H1 (cell line): Measurements from ENCODE around the gene BASP1. TPM values are rescaled to one million over a fixed set of nuclear protein-coding genes. Genes with fewer than 3 reads are reported as not detected.

Experiments used
- CTCF ChIA-PET: fragments of 300-600 bp; sonication (Branson Sonifier 250); formaldehyde crosslinking; loops from one replicate; lab custom pipeline; 2021; ENCODE audit not compliant: partially characterized antibody; lab: Charles Lee
- POLR2A ChIA-PET: fragments of 300-600 bp; sonication (Branson Sonifier 250); formaldehyde crosslinking; loops from one replicate; lab custom pipeline; 2021; ENCODE audit warnings: inconsistent platforms; ENCODE audit not compliant: partially characterized antibody; lab: Charles Lee
- DNase-seq, 2 experiments: peaks; one replicate each; pipeline versions ENCODE4 v3.0.0 to v3.0.0-alpha.2; 2010 to 2022; ENCODE audit warnings: low spot score in 2 of 2, low read depth in 1 of 2, mixed read lengths in 1 of 2
- FAIRE-seq: peaks from 2 replicates; lab custom pipeline; 2011; peaks lifted over from hg19 to GRCh38; lab: Jason Lieb, UNC
- H2AFZ ChIP-seq: 2 replicates; pipeline ENCODE4 v1.8.1; 2012; ENCODE audit warnings: low read length, inconsistent platforms
- H2AK5ac ChIP-seq: 2 replicates; pipeline ENCODE4 v1.6.1; 2013; ENCODE audit warnings: low read depth, low read length
- H2BK120ac ChIP-seq: replicated peaks from 2 replicates; pipeline ENCODE3; 2013; ENCODE audit warnings: low read depth, low read length, inconsistent platforms
- H2BK12ac ChIP-seq: 2 replicates; pipeline ENCODE4 v1.6.1; 2013; ENCODE audit warnings: low read depth, low read length
- H2BK15ac ChIP-seq: 2 replicates; pipeline ENCODE4 v1.6.1; 2013; ENCODE audit warnings: low read length
- H2BK20ac ChIP-seq: 2 replicates; pipeline ENCODE4 v1.6.1; 2013; ENCODE audit warnings: low read length
- H2BK5ac ChIP-seq: 2 replicates; pipeline ENCODE4 v1.6.1; 2013; ENCODE audit warnings: low read depth, low read length
- H3K14ac ChIP-seq: 2 replicates; pipeline ENCODE4 v1.6.1; 2013; ENCODE audit warnings: inconsistent platforms; ENCODE audit not compliant: insufficient read length
- H3K18ac ChIP-seq: 2 replicates; pipeline ENCODE4 v1.6.1; 2013; ENCODE audit warnings: low read length; ENCODE audit errors: extremely low read depth
- H3K23ac ChIP-seq: 2 replicates; pipeline ENCODE4 v1.6.1; 2013; ENCODE audit warnings: inconsistent platforms; ENCODE audit not compliant: insufficient read length
- H3K23me2 ChIP-seq: 2 replicates; pipeline ENCODE4 v1.6.1; 2013; ENCODE audit warnings: low read depth, low read length
- H3K27ac ChIP-seq: 2 replicates; pipeline ENCODE4 v1.6.1; 2011; ENCODE audit warnings: low read depth, low read length, inconsistent platforms
- H3K27me3 ChIP-seq, 4 experiments: replicated peaks in 1 of 4; 1 replicate in 1 of 4; 2 replicates in 3 of 4; pipeline versions ENCODE4 v1.6.1 to v1.8.1; 2011 to 2013; ENCODE audit warnings: low read length in 3 of 4, mild to moderate bottlenecking in 3 of 4, inconsistent platforms in 2 of 4, mixed read lengths in 2 of 4, moderate library complexity in 1 of 4; ENCODE audit not compliant: control insufficient read depth in 3 of 4, insufficient read depth in 3 of 4; ENCODE audit errors: extremely low read depth in 1 of 4
- H3K36me3 ChIP-seq, 4 experiments: 2 replicates each; pipeline versions ENCODE4 v1.6.1 to v1.8.1; 2011 to 2013; ENCODE audit warnings: mild to moderate bottlenecking in 4 of 4, low read length in 3 of 4, moderate library complexity in 2 of 4, control low read depth in 1 of 4, inconsistent platforms in 1 of 4; ENCODE audit not compliant: insufficient read depth in 4 of 4, control insufficient read depth in 2 of 4
- H3K4ac ChIP-seq: replicated peaks from 2 replicates; pipeline ENCODE3; 2013; ENCODE audit warnings: low read length, low read depth, mixed read lengths, inconsistent platforms; ENCODE audit not compliant: insufficient read length
- H3K4me1 ChIP-seq, 4 experiments: replicated peaks in 1 of 4; 1 replicate in 1 of 4; 2 replicates in 3 of 4; pipeline versions ENCODE4 v1.6.1 to v1.8.1; 2011 to 2013; ENCODE audit warnings: low read length in 3 of 4, inconsistent platforms in 2 of 4, mixed read lengths in 1 of 4; ENCODE audit not compliant: insufficient read depth in 4 of 4, control insufficient read depth in 3 of 4
- H3K4me2 ChIP-seq, 2 experiments: 2 replicates each; pipeline versions ENCODE4 v1.6.1 to v1.8.1; 2011 to 2013; ENCODE audit warnings: low read depth in 2 of 2, low read length in 2 of 2, control low read depth in 1 of 2, inconsistent platforms in 1 of 2, mild to moderate bottlenecking in 1 of 2; ENCODE audit not compliant: insufficient read depth in 1 of 2
- H3K4me3 ChIP-seq, 4 experiments: fragments of 200-600, 300-600 bp in 1 of 4; sonication (generic), shearing (Covaris generic), sonication (Bioruptor Twin) in 1 of 4; 2 replicates each; pipeline versions ENCODE4 v1.5.1 to v1.8.1; 2011 to 2016; ENCODE audit warnings: low read length in 4 of 4, low read depth in 3 of 4, control low read depth in 2 of 4, inconsistent platforms in 2 of 4, mild to moderate bottlenecking in 2 of 4, mixed read lengths in 1 of 4, moderate library complexity in 1 of 4; ENCODE audit not compliant: insufficient read depth in 2 of 4; ENCODE audit errors: extremely low read depth in 1 of 4
- H3K56ac ChIP-seq: replicated peaks from 2 replicates; pipeline ENCODE3; 2013; ENCODE audit warnings: low read depth, mild to moderate bottlenecking, mixed read lengths, low read length, inconsistent platforms; ENCODE audit not compliant: insufficient read length
- H3K79me1 ChIP-seq: 2 replicates; pipeline ENCODE4 v1.6.1; 2013; ENCODE audit warnings: low read depth, low read length, control low read depth
- H3K79me2 ChIP-seq, 2 experiments: 2 replicates each; pipeline versions ENCODE4 v1.6.1 to v1.8.1; 2012 to 2013; ENCODE audit warnings: low read length in 2 of 2, mild to moderate bottlenecking in 2 of 2, inconsistent platforms in 1 of 2; ENCODE audit not compliant: insufficient read depth in 2 of 2, control insufficient read depth in 1 of 2
- H3K9ac ChIP-seq, 4 experiments: replicated peaks in 1 of 4; 1 replicate in 1 of 4; 2 replicates in 3 of 4; pipeline versions ENCODE4 v1.6.1 to v1.8.1; 2011 to 2013; ENCODE audit warnings: low read depth in 3 of 4, low read length in 3 of 4, control low read depth in 2 of 4, mild to moderate bottlenecking in 2 of 4, moderate library complexity in 2 of 4, inconsistent platforms in 1 of 4; ENCODE audit errors: extremely low read depth in 1 of 4
- H3K9me3 ChIP-seq, 2 experiments: 2 replicates each; pipeline versions ENCODE4 v1.6.1 to v1.8.1; 2012 to 2013; ENCODE audit warnings: mild to moderate bottlenecking in 2 of 2, moderate library complexity in 2 of 2, control low read depth in 1 of 2, inconsistent platforms in 1 of 2, low read depth in 1 of 2, low read length in 1 of 2, mixed read lengths in 1 of 2; ENCODE audit not compliant: insufficient read depth in 2 of 2
- H4K20me1 ChIP-seq, 2 experiments: replicated peaks in 1 of 2; 2 replicates each; pipeline versions ENCODE3 to v1.8.1; 2011 to 2013; ENCODE audit warnings: inconsistent platforms in 2 of 2, low read length in 2 of 2, mild to moderate bottlenecking in 1 of 2; ENCODE audit not compliant: insufficient read depth in 2 of 2, control insufficient read depth in 1 of 2
- H4K5ac ChIP-seq: 2 replicates; pipeline ENCODE4 v1.6.1; 2013; ENCODE audit warnings: low read length, low read depth, mixed read lengths, inconsistent platforms; ENCODE audit not compliant: insufficient read length
- H4K8ac ChIP-seq: 2 replicates; pipeline ENCODE4 v1.8.0; 2013; ENCODE audit warnings: mild to moderate bottlenecking, moderate library complexity, low read length, inconsistent platforms; ENCODE audit not compliant: insufficient read depth; ENCODE audit errors: extremely low read depth
- H4K91ac ChIP-seq: replicated peaks from 2 replicates; pipeline ENCODE3; 2013; ENCODE audit warnings: low read length, mixed read lengths, inconsistent platforms; ENCODE audit not compliant: insufficient read length
- BRCA1 ChIP-seq: IDR thresholded peaks from 2 replicates; pipeline ENCODE4 v1.6.1; 2012; ENCODE audit warnings: low read depth, low read length, improper control_type of control experiment
- CBX5 ChIP-seq: fragments of 300-800, 300-1000 bp; sonication (generic); IDR thresholded peaks from 2 replicates; pipeline ENCODE4 v1.7.1; 2016; ENCODE audit warnings: antibody characterized with exemption, low read length, low read depth
- FOSL1 ChIP-seq: IDR thresholded peaks from 2 replicates; pipeline ENCODE4 v1.6.1; 2011; ENCODE audit warnings: mild to moderate bottlenecking, low read depth, low read length, moderate library complexity; ENCODE audit not compliant: insufficient read depth
- HDAC6 ChIP-seq: IDR thresholded peaks from one replicate; pipeline ENCODE4 v1.7.1; 2012; ENCODE audit warnings: low read depth, mild to moderate bottlenecking, inconsistent platforms, low read length, moderate library complexity
- MAFK ChIP-seq: IDR thresholded peaks from 2 replicates; pipeline ENCODE4 v1.6.1; 2012; ENCODE audit warnings: low read depth, mild to moderate bottlenecking, improper control_type of control experiment, low read length
- SIN3A ChIP-seq, 2 experiments: IDR thresholded peaks in 1 of 2; conservative IDR thresholded peaks in 1 of 2; 2 replicates each; pipeline ENCODE4 v1.6.1; 2011 to 2012; ENCODE audit warnings: low read length in 2 of 2, improper control_type of control experiment in 1 of 2, low read depth in 1 of 2, mild to moderate bottlenecking in 1 of 2
- SP4 ChIP-seq: IDR thresholded peaks from 2 replicates; pipeline ENCODE4 v1.6.1; 2012; ENCODE audit warnings: low read length, inconsistent platforms
- SUZ12 ChIP-seq: fragments of 200-600 bp; sonication (generic); IDR thresholded peaks from 2 replicates; pipeline ENCODE4 v1.6.1; 2012; ENCODE audit warnings: mild to moderate bottlenecking, inconsistent platforms, low read length, moderate library complexity, mixed read lengths
- WGBS, 2 experiments: shearing (Covaris generic) in 1 of 2; methylation state at CpG; one replicate each; pipeline versions ENCODE4 v1.1.6 to v1.1.7; 2013 to 2015; ENCODE audit warnings: low lambda C conversion rate in 2 of 2, mixed read lengths in 2 of 2, inconsistent platforms in 1 of 2, low coverage in 1 of 2, missing lambda C conversion rate in 1 of 2; ENCODE audit not compliant: insufficient replicate concordance in 2 of 2, insufficient coverage in 1 of 2, insufficient read length in 1 of 2; ENCODE audit errors: extremely low coverage in 1 of 2, missing lambda C conversion rate in 1 of 2; 5-methylcytosine and 5-hydroxymethylcytosine counted together
- polyA plus RNA-seq, 7 experiments: library from polyadenylated mRNA; depleted of rRNA in 3 of 7; stranded (reverse) in 5 of 7; unstranded in 2 of 7; fragments of >200 nt in 5 of 7; fragments of 200-250 nt in 2 of 7; gene quantifications; 1 replicate in 5 of 7; 2 replicates in 1 of 7; 4 replicates in 1 of 7; pipeline versions ENCODE4 v1.2.1 to v1.2.3, GENCODE V29; 2011 to 2013; ENCODE audit warnings: missing spikeins in 2 of 7, mixed read lengths in 2 of 7
- total RNA-seq: library from RNA; stranded (reverse); fragmentation: NEBNext Ultra II Directional; extraction: Animal tissue kit (Norgen Biotek cat#: 25700); gene quantifications from 2 replicates; pipeline ENCODE4 v1.2.1, GENCODE V29; 2021
- TF ChIP-seq, protein P1 (sequence below), 3 experiments: IDR thresholded peaks; 1 replicate in 2 of 3; 2 replicates in 1 of 3; pipeline versions ENCODE4 v1.5.1 to v1.6.1; 2011; ENCODE audit warnings: low read length in 3 of 3, mild to moderate bottlenecking in 3 of 3, inconsistent platforms in 2 of 3, low read depth in 1 of 3, moderate library complexity in 1 of 3; ENCODE audit not compliant: insufficient read depth in 1 of 3; ENCODE audit errors: control extremely low read depth in 1 of 3
- TF ChIP-seq, protein P2 (sequence below): IDR thresholded peaks from 2 replicates; pipeline ENCODE4 v1.6.1; 2012; ENCODE audit warnings: inconsistent platforms

BASP1 gene
- total and polyA plus RNA-seq, 2 of the 8 experiments (the other 6 are each of a cell fraction or from before 2014, with no cell fraction given): 95.2 to 104 TPM

DNA sequence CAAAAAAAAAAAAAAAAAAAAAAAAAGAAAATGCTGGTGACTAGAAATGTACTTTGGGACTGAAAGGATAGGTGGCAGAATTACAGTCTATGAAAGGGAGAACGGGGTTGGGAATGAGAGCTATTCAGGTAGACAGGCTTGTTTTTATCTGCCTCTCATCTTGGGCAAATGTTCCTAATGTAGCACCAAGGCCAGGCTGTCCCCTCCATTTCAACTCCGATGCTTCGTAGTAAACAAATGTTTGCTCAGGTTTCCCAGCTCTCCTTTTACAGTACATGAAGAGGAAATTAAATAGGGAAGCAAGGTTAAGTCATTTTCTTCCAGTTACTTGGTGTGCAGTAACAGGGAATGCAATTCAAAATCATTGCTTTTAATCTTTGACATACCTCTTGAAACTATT is 4.4 kb upstream of the BASP1 start:
- Histone ChIP-seq H3K79me1 (no peaks in the 10 kb centered on the region), H3K23me2 (peaks cover 5% of the 10 kb centered on the region; the same call in 1 of the 2 replicates), H4K5ac (no peak overlapping the region), H2AK5ac (no peak overlapping the region), H4K8ac (no peak overlapping the region), H3K4me2 (no peak overlapping the region), H3K27ac (no peak overlapping the region), H2BK20ac (0 out of 2 replicates have a peak overlapping the region, but pooled peaks have one; percentile 0), H4K91ac (no peak overlapping the region), H3K4ac (no peak overlapping the region), H3K9me3 (no peaks in the 10 kb centered on the region), H3K4me3 (no peak overlapping the region; a peak in 1 of 8 replicates), H3K23ac (no peak overlapping the region), H3K79me2 (no peaks in the 10 kb centered on the region), H2BK15ac (no peak overlapping the region), H2BK5ac (no peak overlapping the region), H3K36me3 (peaks cover 0 to 3% (median 0%) of the 10 kb centered on the region in 4 experiments; a peak in 1 of 8 replicates), H2AFZ (no peak overlapping the region), H3K9ac (no peak overlapping the region), H3K4me1 (peaks cover 0 to 10% (median 8%) of the 10 kb centered on the region in 4 experiments; a peak in 4 of 7 replicates), H3K27me3 (no peaks in the 10 kb centered on the region), H4K20me1 (no peaks in the 10 kb centered on the region), H3K18ac (no peak overlapping the region), H2BK120ac (no peak overlapping the region), H2BK12ac (no peak overlapping the region), H3K14ac (no peak overlapping the region), H3K56ac (no peak overlapping the region)
- ChIA-PET POLR2A (interaction anchor here (0.7 to 1.4 kb wide), 2 partner anchors 20 to 23 kb away, joined by 3 to 4 read pairs; no protein-coding TSS in a partner anchor), CTCF (interaction anchor here (1.6 to 4.8 kb wide), 3 partner anchors 10 to 1092 kb away, joined by 4 to 30 read pairs (median 12); no protein-coding TSS in a partner anchor)
- FAIRE-seq: peak; percentile 19
- DNase-seq: no peak
- WGBS, 2 experiments: 67% methylated on average over 3 of the region's 3 CpGs; no CpG with 5 or more reads in 1 of the 2 experiments
- TF ChIP-seq SUZ12 (no peak), FOSL1 (no peak), CBX5 (no peak), HDAC6 (no peak), SIN3A (conservative IDR thresholded peaks at IDR 0.05 in 1 of 2, IDR thresholded peaks at IDR 0.05 in 1 of 2; ENCODE audit: low read depth in 1 of 2, low read length in 2 of 2) (no peak), BRCA1 (no peak), SP4 (no peak), MAFK (no peak)
- TF ChIP-seq, protein P1, sequence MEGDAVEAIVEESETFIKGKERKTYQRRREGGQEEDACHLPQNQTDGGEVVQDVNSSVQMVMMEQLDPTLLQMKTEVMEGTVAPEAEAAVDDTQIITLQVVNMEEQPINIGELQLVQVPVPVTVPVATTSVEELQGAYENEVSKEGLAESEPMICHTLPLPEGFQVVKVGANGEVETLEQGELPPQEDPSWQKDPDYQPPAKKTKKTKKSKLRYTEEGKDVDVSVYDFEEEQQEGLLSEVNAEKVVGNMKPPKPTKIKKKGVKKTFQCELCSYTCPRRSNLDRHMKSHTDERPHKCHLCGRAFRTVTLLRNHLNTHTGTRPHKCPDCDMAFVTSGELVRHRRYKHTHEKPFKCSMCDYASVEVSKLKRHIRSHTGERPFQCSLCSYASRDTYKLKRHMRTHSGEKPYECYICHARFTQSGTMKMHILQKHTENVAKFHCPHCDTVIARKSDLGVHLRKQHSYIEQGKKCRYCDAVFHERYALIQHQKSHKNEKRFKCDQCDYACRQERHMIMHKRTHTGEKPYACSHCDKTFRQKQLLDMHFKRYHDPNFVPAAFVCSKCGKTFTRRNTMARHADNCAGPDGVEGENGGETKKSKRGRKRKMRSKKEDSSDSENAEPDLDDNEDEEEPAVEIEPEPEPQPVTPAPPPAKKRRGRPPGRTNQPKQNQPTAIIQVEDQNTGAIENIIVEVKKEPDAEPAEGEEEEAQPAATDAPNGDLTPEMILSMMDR (IDR thresholded peaks at IDR 0.05; ENCODE audit: control extremely low read depth in 1 of 3, insufficient read depth in 1 of 3, low read depth in 1 of 3, low read length in 3 of 3): no peak
- TF ChIP-seq, protein P2, sequence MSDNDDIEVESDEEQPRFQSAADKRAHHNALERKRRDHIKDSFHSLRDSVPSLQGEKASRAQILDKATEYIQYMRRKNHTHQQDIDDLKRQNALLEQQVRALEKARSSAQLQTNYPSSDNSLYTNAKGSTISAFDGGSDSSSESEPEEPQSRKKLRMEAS: no peak
